DND-41 (cell line): ENCODE results near the gene CRACDL.
A peak's percentile ranks its signal among the peaks of the same experiment; 100 is the strongest.

Experiments
- ATAC-seq: fragments of 200-7000 bp; cut with Tn5 transposase; 3 replicates; pipeline ENCODE4 v1.9.1; 2021; ENCODE audit warnings: low read depth; ENCODE audit not compliant: insufficient read depth
- DNase-seq: peaks from one replicate; pipeline ENCODE4 v3.0.0-alpha.2; 2020
- H2AFZ ChIP-seq: 2 replicates; pipeline ENCODE4 v1.6.0; 2012; ENCODE audit warnings: low read depth, low read length
- H3K27ac ChIP-seq: 2 replicates; pipeline ENCODE4 v1.5.1; 2012; ENCODE audit warnings: low read length, inconsistent platforms
- H3K27me3 ChIP-seq: fragments of 200-600 bp; sonication (generic); 2 replicates; pipeline ENCODE4 v1.6.0; 2012; ENCODE audit warnings: low read length, mild to moderate bottlenecking, inconsistent platforms; ENCODE audit not compliant: insufficient read depth, poor library complexity
- H3K36me3 ChIP-seq: 2 replicates; pipeline ENCODE4 v1.5.1; 2012; ENCODE audit warnings: low read length, inconsistent platforms; ENCODE audit not compliant: insufficient read depth
- H3K4me1 ChIP-seq: 2 replicates; pipeline ENCODE4 v1.5.1; 2012; ENCODE audit warnings: mild to moderate bottlenecking, low read length; ENCODE audit not compliant: insufficient read depth
- H3K4me2 ChIP-seq: 2 replicates; pipeline ENCODE4 v1.6.0; 2012; ENCODE audit warnings: mild to moderate bottlenecking, moderate library complexity, low read length, inconsistent platforms; ENCODE audit not compliant: insufficient read depth
- H3K4me3 ChIP-seq, 2 experiments: fragments of 200-600 bp in 1 of 2; shearing (Covaris generic) in 1 of 2; 2 replicates each; pipeline ENCODE4 v1.5.1; 2012 to 2016; ENCODE audit warnings: inconsistent platforms in 2 of 2, low read length in 2 of 2, mild to moderate bottlenecking in 2 of 2, low read depth in 1 of 2, moderate library complexity in 1 of 2
- H3K79me2 ChIP-seq: 2 replicates; pipeline ENCODE4 v1.6.0; 2012; ENCODE audit warnings: low read length, inconsistent platforms; ENCODE audit not compliant: insufficient read depth
- H3K9ac ChIP-seq: 2 replicates; pipeline ENCODE4 v1.6.0; 2012; ENCODE audit warnings: low read depth, mild to moderate bottlenecking, inconsistent platforms, low read length, moderate library complexity
- H3K9me3 ChIP-seq: 2 replicates; pipeline ENCODE4 v1.5.1; 2012; ENCODE audit warnings: low read length, moderate library complexity, mild to moderate bottlenecking, inconsistent platforms; ENCODE audit not compliant: insufficient read depth, severe bottlenecking
- H4K20me1 ChIP-seq: 2 replicates; pipeline ENCODE4 v1.6.0; 2012; ENCODE audit warnings: low read length; ENCODE audit not compliant: insufficient read depth
- CTCF ChIP-seq: IDR thresholded peaks from 2 replicates; pipeline ENCODE4 v1.5.1; 2012; ENCODE audit warnings: borderline replicate concordance, low read length, moderate library complexity, mild to moderate bottlenecking; ENCODE audit not compliant: poor library complexity, severe bottlenecking; ENCODE audit errors: extremely low read depth
- EZH2 ChIP-seq: IDR thresholded peaks from 3 replicates; pipeline ENCODE4 v1.6.1; 2012; ENCODE audit warnings: borderline replicate concordance, low read depth, mild to moderate bottlenecking, moderate library complexity, low read length, inconsistent platforms; ENCODE audit not compliant: severe bottlenecking

The CRACDL gene

GRCh38 chr2:98790221-98790620 lies 145.8 kb downstream of the CRACDL start:
- Histone ChIP-seq H3K79me2 (no peaks in the 10 kb centered on the region), H3K9me3 (no peaks in the 10 kb centered on the region)
- TF ChIP-seq CTCF (no peak), EZH2 (no peak)

GRCh38 chr2:98787700-98788099 lies 148.3 kb downstream of the CRACDL start:
- no peak overlapping the region for H3K9ac ChIP-seq
- H3K27ac ChIP-seq = no peak overlapping the region
- H3K4me1 ChIP-seq = no peaks in the 10 kb centered on the region
- H3K4me2 ChIP-seq = no peak overlapping the region
- H3K4me3 ChIP-seq = no peak overlapping the region
- TF ChIP-seq EZH2 (no peak), CTCF (no peak)
- DNase-seq (no peak), ATAC-seq (no peak)
- no peaks in the 10 kb centered on the region for H3K27me3 ChIP-seq
- no peaks in the 10 kb centered on the region for H3K36me3 ChIP-seq
- no peaks in the 10 kb centered on the region for H4K20me1 ChIP-seq
- H2AFZ ChIP-seq = no peak overlapping the region
- H3K79me2 ChIP-seq = no peaks in the 10 kb centered on the region
- peaks cover under 1% of the 10 kb centered on the region for H3K9me3 ChIP-seq

More at GRCh38 chr2:98790221-98790620, 145.8 kb downstream of the CRACDL start:
- DNase-seq = no peak
- Histone ChIP-seq H3K9ac (no peak overlapping the region), H2AFZ (no peak overlapping the region), H3K4me3 (no peak overlapping the region), H3K4me2 (no peak overlapping the region), H3K4me1 (no peaks in the 10 kb centered on the region), H3K36me3 (no peaks in the 10 kb centered on the region), H3K27ac (no peak overlapping the region), H3K27me3 (no peaks in the 10 kb centered on the region), H4K20me1 (no peaks in the 10 kb centered on the region)
- no peak for ATAC-seq

- Histone ChIP-seq H3K27me3 (no peaks in the 10 kb centered on the region), H3K9ac (no peak overlapping the region), H3K4me1 (no peaks in the 10 kb centered on the region), H3K4me2 (no peak overlapping the region), H4K20me1 (no peaks in the 10 kb centered on the region), H3K79me2 (no peaks in the 10 kb centered on the region), H2AFZ (no peak overlapping the region), H3K27ac (no peak overlapping the region), H3K36me3 (no peaks in the 10 kb centered on the region), H3K9me3 (peaks cover 16% of the 10 kb centered on the region), H3K4me3 (no peak overlapping the region)
- TF ChIP-seq CTCF (no peak), EZH2 (no peak)
- ATAC-seq (0 out of 3 replicates have a peak, but pooled peaks have one; percentile 29), DNase-seq (no peak)
Measured at GRCh38 chr2:98786179-98786578, 149.8 kb downstream of the CRACDL start.

GRCh38 chr2:98782570-98782969 lies 153.5 kb downstream of the CRACDL start:
- H4K20me1 ChIP-seq = no peaks in the 10 kb centered on the region
- no peak overlapping the region for H3K4me2 ChIP-seq
- H3K9me3 ChIP-seq = peaks cover 17% of the 10 kb centered on the region
- TF ChIP-seq EZH2 (no peak), CTCF (no peak)
- no peaks in the 10 kb centered on the region for H3K36me3 ChIP-seq
- no peak overlapping the region for H3K9ac ChIP-seq
- no peak for DNase-seq
- no peaks in the 10 kb centered on the region for H3K4me1 ChIP-seq
- no peak overlapping the region for H3K27ac ChIP-seq
- H2AFZ ChIP-seq = no peak overlapping the region
- no peak for ATAC-seq
- H3K79me2 ChIP-seq = no peaks in the 10 kb centered on the region
- no peaks in the 10 kb centered on the region for H3K27me3 ChIP-seq
- H3K4me3 ChIP-seq = no peak overlapping the region
